ENCODE measurements around the gene TMSB15C.

Gene TMSB15C

DNA sequence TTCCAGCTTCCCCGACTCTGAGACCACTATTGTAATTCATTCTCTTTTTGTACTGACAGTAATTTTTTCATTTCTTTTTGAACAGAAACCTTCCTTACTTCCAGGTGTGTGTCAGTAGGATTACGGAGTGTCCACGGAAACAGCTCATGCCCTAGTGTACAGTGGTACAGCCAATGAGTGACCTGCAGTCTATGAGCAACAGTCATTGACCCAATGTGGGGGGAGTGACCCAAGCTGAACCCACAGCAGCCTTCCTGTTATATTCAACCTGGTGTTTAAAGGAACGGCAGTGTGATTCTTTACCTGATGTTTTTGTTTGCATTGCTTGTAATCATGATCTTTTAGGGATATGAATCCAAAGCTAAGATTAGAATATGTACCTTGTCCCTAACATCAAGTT, 35.0 kb downstream of the TMSB15C start:
- DNase-seq, result no peak

DNA sequence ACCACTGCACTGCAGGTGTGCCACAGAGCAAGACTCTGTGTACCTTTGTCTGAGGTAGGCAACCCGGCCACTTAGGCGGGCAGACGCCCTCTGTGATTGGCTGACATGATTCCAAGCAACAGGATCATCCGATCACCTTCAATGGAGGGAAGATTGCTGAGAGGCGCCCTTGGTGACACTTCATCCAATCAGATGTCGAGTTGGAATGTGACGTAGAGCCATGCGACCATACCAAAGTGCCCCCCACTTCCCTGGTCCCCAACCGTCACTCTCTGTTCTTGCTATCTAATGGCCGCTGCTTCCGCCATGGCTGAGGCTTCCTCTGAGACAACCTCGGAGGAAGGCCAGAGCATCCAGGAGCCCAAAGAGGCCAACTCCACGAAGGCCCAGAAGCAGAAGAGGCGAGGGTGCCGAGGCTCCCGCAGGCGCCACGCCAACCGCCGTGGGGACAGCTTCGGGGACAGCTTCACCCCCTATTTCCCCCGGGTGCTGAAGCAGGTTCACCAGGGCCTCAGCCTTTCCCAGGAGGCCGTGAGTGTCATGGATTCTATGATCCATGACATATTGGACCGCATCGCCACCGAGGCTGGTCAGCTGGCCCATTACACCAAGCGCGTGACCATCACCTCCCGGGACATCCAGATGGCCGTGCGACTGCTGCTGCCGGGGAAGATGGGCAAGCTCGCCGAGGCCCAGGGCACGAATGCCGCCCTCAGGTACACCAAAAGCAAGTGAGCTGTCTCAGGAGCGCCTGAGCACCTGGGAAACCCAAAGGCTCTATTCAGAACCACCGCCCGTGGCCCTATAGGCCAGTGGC, 36.1 kb downstream of the TMSB15C start, which contains the start of gene H2BW2:
Gene H2BW2, plus strand, starts transcription at position 268 of the 817 bp plus-strand sequence. Its CDS starts 39 bp downstream, at position 307.
- DNase-seq, result no peak

Measured in T-helper 1 cell (primary cell).